HUDEP-2 (cell line): Measurements from ENCODE around the gene NABP1.
"Not testable (repeated sequence)": the region's sequence is repeated elsewhere in the genome, so short reads cannot be mapped to it uniquely, and the experiment has no call there.

Experiments
- DNase-seq, 76 experiments: peaks; one replicate each; lab custom pipeline; 2025; ENCODE audit not compliant: unreplicated experiment in 76 of 76; lab: John Stamatoyannopoulos, UW

Gene NABP1, protein sequence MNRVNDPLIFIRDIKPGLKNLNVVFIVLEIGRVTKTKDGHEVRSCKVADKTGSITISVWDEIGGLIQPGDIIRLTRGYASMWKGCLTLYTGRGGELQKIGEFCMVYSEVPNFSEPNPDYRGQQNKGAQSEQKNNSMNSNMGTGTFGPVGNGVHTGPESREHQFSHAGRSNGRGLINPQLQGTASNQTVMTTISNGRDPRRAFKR

DNA sequence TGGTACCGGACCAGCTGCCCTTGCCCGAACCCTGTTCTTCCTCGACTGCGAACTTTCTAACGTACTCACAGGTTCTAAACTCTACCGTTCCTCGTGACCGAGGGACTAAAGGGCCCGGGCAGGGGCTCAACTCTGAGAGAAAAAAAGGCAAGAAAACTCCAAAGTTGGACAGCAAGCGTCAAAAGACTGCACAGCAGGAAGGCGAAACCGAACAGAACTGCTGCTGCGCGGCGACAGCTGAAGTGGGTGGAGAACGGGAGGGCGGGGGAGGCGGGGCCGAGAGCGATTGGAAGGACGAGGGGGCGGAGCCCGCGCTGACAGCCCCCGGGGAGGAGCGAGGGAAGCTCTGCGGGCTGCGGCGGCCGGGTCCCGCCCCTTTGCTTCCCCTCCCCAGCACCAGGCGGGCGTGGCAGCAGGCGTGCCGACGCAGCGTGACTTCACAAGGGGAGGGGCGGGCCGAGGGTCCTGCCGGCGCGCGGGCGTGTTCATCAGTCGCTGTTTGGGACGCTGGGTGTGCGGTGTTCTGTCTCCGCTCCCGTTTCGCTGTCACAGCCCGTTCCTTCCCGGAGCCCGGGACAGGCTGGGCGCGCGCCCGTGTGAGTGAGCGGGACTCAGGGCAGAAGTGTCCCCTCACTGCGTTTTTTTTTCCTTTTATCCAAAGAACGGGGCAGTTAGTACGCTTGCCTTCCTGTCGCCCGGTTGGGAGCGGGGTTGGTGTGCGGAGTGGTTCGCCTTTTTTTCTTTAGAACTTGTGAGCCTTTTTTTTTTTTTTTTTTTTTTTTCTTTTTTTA, at the start of gene NABP1:
NABP1 (plus strand) TSS at position 491 of the 791 bp plus-strand sequence. CDS start 479 bp downstream, outside the sequence.
- peak; percentile 49 to 99 (median 96) for DNase-seq

DNA sequence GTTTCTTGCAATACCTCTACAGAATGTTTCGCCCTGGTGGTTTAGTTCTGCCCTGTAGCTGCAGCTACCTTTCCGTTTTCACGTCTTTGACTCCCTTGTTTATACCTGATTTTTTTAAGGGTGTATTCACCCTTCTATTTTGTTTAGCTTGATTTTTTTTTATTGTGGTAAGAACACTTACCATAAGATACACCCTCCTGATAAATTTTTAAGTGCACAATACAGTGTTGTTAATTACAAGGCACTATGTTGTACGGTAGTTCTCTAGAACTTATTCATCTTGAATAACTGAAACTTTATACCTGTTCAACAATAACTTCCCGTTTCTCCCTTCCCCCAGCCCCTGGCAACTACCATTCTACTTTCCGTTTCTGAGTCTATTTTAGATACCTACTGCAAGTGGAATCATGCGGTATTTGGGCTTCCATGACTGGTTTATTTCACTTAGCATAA, 48.9 kb upstream of the NABP1 start:
- no peak for DNase-seq

DNA sequence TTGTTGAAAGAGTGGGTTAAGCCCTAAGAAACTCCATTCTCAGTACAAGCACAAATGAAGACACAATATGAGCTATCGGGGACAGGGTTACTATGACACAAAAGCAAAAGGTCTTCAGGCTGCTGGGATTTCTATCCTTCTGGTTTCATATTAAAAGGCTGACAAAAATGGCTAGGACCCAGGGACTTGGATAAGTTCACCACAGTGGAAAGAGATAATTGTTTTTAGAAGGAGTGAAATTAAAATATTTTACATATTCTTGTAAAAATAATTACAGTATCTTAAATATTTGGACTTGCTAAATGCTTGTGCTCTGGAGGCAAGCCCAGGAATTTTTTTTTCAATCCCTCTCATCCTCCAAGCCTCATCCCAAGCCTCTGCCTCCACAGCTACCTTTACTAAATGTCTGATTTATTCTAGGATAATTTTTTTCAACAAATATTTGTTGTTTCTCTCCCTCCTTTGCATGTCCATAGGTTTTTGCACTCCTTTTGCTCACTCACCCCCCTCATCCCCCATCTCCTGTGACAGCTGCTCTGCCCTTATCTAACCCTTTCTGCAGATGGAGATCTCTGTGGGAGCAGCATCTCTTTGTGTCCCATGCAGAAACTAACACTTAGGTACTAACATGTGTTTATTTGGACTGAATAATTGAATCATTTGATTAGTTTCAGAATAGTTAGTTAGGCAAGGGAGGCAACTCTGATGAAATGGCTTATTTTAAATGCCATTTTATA, 47.8 kb upstream of the NABP1 start:
- peak in 6 of 76 experiments; percentile 2 to 13 (median 7) for DNase-seq

DNA sequence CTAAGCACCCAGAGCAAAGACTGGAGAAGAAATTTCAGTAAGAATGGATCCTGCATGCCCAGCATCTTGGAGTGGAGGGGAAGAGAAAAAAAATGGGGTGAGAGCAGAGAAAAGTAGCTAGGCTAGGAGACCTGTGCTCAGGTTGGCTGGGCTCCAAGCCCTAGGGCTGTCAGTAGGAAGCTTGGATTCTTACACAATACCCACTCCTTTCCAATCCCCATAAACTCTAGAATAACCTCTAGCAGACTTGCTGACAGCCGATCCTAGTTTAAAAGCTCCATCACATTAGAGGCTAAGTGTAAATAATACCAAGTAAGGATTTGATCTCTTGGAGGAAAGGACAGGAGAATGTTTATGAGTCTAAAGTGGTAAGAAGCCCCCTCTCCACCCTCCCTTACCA, 46.2 kb upstream of the NABP1 start:
- DNase-seq = peak in 3 of 76 experiments; percentile 4 to 16 (median 10)

DNA sequence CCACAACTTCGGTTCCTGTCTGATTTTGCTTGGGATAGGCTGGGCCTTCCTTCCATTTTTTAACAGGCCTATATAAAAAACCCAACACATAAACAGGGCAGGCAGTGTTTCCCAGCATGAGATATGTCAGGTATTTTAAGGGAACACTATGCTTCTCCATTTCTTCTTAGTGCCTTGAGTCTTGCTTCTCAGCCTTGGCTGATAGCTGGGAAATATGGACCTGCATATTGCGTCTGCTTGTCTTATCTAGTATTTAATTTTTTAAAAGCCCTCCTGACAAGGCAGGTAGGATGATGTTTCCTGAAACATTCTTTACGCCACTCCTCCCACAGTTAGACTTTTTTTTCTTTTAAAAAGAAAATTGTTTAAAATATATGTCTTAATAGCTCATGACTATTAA, 45.5 kb upstream of the NABP1 start:
- no peak for DNase-seq

DNA sequence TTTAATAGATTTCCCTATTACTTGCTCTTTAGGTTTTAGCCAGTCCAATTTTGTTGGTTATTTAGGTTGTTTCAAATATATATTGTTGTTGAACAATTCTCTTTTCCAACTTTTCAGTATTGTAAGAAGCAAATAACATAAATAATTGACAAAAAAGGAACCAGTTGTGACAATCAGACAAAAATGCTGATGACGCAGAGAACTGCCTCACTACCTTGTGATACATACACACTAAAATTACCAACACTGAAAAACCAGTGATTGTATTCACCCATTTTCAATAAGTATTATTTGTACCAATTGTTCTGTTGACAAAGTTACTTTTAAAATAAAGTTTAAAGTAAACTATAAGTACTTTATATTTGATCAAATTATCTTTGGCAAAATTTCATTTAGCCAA, 43.1 kb upstream of the NABP1 start:
- no peak for DNase-seq

DNA sequence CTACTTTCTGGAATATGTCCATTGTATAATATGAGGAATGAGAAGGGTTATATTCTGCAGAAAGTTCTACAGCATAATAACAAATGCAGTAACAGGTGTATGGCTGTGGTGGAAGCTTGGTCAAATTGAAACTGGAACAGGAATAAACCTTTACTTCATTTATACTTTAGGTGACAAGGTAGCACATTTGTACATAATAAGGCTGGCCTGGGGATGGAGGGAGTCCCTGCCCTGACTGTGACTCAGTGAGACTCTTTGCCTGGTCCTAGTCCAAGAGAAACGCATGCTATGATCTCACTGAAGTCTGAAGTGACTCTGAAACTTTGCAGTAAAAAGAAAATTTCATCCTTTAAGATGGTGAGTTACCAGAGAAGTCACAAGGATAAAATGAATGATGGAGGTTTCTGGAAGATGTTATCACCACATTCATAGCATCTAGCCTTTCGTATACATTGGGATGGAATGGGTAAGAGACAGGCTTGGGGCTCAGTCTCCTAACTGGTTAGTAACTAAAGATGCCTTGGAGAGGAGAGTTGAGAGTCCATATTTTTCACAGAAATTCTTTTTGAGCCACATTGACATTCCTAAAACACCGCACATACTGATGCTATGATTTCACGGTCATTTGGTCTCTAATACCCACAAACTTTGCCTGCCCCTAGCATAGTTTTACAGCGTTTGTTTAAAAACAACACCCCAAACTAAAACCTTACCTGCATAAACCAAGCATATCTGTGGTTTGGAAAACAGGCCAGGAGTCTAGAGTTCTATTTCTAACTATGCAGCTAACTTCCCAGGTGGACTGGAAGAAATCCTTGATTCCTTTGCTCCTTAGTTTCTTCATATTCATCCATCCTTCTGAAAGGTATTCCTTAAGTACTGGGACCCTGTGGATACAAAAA, 42.4 kb upstream of the NABP1 start:
- no peak for DNase-seq

DNA sequence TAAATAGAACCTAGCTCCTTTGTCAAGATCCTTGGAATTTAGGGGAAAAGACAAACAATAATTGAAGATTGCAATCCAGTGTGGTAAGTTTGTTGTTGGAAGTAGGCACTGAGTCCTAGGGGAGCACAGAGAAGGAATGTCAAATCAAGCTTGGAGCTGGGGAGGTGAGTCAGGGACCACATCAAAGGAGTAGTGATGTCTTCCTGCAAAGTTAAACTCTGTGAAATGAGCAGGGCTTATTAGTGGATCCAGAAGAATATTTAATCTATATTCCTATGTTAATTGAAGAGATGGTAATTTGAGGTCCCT, 41.7 kb upstream of the NABP1 start:
- DNase-seq = no peak

DNA sequence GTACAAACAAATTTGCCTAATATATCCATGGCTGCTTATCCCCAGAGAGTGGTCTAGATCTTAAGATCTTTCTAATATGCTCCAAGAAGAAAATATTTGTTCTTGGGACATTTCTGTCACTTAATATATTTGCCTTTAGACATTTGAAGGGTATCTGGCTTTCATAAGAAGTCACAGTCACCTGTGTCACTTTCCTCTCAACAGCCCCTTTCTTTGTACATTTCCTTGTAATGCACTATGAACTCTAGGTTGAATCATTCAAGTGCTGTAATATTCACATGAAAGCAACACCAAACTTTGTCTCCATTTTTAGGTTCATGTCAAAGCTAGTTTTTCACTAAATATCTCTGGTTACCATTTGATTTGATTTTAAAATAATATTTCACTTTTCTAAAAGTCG, 41.4 kb upstream of the NABP1 start:
- DNase-seq = no peak

DNA sequence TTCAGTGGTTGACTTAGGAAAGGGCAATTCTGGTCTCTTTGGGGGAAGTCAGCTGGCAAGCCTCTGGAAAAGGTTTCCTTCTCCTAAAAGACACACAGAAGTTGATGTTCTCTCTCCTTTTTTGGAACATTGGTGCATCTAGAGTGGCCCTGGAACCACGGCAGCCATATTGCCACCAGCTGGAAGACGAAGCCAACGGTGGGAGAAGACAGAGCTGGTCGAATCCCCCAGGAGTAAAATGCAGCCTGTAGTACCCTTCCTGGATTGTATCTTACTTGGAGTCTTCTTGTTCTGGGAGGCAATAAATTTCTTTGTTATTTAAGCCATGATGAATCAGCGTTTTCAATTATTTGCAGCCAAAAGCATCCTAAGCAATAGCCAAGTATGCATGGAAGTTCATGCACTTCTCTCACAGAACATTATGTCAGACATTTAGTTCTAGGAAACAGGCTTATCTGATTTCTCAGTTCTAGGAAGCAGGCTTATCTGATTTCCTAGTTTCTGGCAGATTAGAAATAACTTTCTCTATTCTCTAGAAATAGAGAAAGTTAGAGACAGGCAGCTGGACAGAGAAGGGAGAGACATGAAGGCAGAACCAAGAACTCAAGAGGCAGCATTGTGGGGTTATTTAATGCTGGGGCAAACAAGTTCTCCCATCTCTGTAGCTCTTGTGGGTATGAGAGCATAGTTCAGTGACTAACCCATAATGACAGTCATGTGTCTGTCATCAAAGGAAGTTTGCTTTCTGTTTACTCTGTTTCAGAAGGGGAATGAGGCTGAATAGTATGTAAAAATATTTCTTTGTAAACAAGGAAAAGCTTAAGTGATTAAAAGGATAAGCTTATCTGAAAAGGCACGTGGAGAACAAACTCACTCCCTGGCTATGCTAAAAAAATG, 40.5 kb upstream of the NABP1 start:
- peak in 35 of 76 experiments; percentile 2 to 87 (median 62) for DNase-seq

DNA sequence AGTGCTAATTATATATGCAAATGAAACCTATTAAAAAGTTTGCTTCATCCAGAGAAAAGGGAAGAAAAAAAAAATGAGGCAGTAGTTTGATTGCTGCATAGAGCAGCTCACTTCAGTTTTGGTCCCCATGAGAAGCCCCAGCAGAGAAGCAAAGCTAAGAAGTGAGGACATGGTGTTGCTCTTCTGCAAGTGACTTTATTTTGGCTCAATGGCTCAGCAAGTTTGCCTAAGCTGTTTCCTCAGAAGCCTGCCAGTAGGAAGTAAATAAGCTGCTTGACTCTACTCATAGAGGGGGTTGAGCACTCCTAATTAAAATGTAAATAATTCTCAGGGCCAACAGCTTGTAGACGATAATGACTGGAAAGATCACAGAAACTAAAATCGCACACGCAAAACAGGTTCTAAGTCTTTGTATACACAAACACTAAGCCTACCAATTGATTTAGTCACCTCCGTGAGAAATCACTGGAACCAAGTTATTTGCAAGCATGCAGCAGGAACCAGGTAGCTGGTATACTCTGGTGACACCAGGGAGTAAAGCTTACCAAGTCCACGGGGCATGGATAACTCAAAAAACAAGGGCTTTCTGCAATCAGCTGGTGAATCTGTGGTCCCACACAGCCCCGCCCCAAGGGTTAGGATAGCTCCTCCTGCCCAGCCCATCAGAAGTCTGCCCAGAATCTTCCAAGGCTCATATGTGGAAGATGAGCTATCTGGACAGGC, 39.7 kb upstream of the NABP1 start:
- peak in 37 of 76 experiments; percentile 4 to 57 (median 23) for DNase-seq

DNA sequence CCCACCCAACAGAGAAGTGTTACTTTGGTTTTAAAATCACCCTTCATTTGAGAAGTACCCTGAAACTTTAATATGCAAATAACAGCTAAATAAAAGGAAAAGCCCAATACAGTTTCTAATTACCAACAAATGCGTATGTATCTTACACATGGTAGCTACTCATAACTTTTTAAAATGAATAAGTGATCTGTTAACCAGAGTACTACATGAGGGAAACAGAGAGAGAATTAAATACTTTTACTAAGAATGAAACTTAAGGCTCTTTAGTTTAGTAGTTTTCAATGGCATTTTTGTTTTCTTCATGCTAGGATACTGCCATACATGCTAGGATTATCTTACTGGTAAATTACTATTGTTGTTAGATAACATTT, 39.1 kb upstream of the NABP1 start:
- DNase-seq = no peak

DNA sequence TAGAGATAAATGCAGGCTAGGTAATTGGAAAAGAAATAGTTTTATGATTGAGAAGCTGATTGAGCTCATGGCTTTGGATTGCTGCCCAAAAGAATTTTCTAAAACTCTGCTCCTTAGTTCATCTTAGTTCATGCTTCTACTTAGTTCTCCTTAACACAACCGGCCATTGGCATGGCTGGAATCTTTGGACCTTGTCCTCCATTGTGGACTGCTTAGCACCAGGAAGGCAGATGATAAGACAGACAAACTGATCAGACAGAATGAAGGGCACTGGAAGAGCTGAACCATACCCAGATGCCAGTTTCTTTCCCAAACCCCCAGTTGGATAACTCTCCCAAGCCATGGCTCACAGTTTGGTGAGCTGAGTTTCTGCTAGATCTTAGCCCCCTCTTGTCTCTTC, 36.3 kb upstream of the NABP1 start:
- DNase-seq = no peak

DNA sequence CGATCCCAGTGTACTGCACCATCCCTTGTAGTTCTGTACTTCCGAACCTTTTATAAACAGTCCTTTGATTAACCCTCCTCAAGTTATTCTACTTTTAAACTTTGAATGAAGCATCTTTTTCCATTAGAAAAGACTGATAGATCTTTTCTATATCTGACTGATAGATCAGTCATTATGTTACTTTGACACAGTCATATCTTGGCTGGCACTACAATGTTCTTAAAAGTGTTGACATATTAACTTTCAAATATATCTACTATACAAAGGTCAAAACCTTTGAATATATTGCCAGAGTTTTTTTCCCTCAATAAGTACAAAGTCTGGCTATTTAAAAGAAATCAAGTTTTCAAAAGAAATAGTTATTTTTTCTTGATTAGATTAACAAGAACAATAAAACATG, 35.4 kb upstream of the NABP1 start:
- no peak for DNase-seq

DNA sequence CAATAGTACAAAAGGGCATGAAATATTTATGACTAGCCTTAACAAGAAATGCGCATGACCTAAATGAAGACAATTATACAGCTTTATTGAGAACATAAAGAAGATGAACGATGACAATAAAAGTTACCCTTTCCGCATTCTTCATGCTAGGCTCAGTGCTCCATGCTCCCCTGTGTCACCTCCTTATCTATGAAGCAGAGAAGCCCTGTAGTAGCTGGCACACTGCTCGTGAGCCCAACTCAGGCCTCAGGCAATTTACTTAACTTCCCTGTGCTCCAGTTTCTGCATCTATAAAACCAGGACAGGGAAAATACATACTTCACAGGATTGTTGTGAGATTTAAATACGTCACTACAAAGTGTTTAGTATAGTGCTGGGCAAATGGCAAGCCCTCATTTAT, 34.5 kb upstream of the NABP1 start:
- DNase-seq = peak in 4 of 76 experiments; percentile 4 to 10 (median 4)

DNA sequence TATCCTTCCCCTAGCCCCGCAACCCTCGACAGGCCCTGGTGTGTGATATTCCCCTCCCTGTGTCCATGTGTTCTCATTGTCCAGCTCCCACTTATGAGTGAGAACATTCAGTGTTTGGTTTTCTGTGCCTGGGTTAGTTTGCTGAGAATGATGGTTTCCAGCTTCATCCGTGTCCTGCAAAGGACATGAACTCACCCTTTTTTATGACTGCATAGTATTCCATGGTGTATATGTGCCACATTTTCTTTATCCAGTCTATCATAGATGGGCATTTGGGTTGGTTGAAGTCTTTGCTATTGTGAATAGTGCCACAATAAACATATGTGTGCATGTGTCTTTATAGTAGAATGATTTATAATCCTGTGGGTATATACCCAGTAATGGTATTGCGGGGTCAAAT, 33.3 kb upstream of the NABP1 start:
- not testable (repeated sequence) for DNase-seq

DNA sequence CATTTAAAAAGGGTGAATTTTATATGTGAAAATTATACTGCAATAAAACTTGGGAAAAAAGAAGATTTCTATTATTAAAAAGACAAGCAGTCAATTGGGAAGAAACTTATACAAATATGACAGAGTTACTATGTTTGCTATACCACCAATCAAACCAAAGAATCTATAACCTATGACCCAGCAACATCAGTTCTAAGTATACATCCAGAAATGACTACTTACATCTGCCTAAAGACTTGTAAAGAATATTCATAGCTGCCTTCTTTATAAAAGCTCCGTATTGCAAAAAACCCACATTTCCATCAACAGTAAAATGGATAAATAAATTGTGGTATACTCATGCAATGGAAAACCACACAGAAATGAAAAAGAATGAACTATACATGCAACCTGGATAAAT, 32.9 kb upstream of the NABP1 start:
- DNase-seq = no peak

DNA sequence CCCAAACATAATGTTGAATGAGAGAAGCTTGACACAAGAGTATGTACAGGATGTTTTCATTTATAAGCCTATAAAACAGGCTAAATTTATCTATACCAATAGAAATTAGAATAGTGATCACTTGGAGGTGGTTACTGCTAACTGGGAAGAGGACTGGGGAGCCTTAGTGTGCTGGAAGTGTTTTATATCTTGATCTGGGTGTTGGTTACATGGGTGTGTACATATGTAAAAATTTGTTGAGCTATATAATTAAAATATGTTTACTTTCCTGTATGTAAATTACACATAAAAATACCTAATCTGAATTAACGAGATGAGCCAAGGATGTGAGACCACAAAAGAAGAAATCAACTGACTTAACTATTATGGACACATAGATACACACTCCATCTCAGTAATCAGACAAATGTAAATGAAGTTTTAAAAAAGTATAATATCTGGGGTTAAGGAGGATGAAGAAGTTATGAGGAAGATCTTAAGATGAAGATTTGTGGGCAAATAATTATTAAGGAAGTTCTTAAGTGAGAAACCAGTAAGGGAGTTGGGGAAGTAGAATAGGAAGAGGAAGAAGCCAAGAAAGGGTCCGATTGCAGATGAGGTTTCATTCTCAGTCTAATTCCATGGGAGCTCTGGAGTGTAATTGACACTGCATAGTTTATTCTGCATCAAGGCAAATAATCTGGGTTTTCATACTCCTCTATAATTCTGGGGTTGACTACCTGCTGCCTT, 32.3 kb upstream of the NABP1 start:
- DNase-seq = no peak
